ENCODE measurements around the gene KIFC3. TPM values are rescaled to one million over a fixed set of nuclear protein-coding genes. Genes with fewer than 3 reads are reported as not detected.

Gene KIFC3
- total and polyA plus RNA-seq, 2 donors (not counting 1 experiment from before 2014, with no cell fraction given), result 0.07 to 0.67 TPM

DNA sequence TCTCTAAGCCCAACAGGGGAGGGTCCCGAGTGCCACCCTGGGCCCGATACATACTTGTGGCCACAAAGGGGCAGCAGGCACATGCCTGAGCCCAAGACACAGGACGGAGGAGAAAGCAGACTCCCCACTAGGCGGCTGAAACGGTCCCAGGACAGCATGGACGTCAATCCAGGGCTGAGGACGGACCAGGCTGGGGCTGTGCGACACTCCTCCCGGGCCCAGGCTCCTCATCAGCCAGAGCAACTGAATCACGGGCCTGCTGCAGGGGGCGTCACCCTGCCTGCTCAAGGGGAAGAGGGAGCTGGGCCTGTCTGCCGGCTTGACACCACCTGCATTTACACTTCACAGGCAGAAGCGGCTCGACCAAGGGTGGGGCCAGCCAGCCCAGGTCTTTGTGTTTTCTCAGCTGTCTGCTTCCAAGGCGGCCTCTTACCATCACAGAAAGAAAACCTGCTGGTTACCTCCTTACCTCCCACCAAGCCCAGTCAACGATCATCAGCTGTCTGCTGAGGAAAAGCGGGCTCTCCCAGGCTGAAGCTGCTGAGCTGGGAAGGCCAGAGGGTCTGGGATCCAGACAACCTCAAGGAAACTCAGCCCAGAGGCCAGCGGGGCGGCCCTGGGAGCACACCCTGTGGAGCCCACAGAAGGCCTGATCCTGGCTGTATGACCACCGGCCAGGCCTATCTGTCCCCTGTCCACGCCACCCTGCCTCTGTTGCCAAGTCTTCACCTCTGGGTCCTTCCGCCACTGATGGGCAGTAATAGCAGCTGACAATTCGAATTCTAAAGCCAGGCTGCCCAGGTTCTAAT lies 26.4 kb downstream of the KIFC3 start:
- H3K27ac Mint-ChIP-seq, result no peak overlapping the region
- POLR2A ChIA-PET, result no interaction called here
- no peaks in the 10 kb centered on the region for H3K27me3 ChIP-seq (replicated peaks in 1 of 4; ENCODE audit: control extremely low read depth in 1 of 4, control insufficient read depth in 3 of 4, insufficient read depth in 4 of 4, low read length in 3 of 4)

More for the DNA sequence above, 26.4 kb downstream of the KIFC3 start:
- no peaks in the 10 kb centered on the region for H3K9me3 ChIP-seq (ENCODE audit: control extremely low read depth in 1 of 3, control insufficient read depth in 2 of 3, insufficient read depth in 1 of 3, low read length in 2 of 3)
- H3K27ac ChIP-seq (ENCODE audit: low read length in 2 of 2), result no peak overlapping the region
- DNase-seq (no peak), ATAC-seq (ENCODE audit: low read depth) (no peak)
- H3K4me2 ChIP-seq (replicated peaks; ENCODE audit: low read depth, low read length, poor library complexity, severe bottlenecking), result no peak overlapping the region
- no peaks in the 10 kb centered on the region for H3K79me2 ChIP-seq (ENCODE audit: control insufficient read depth, insufficient read depth, low read length)
- Mint-ChIP-seq H3K27me3 (no peaks in the 10 kb centered on the region), H3K4me3 (no peak overlapping the region), H3K9me3 (ENCODE audit: insufficient read depth) (no peaks in the 10 kb centered on the region), H3K4me1 (no peaks in the 10 kb centered on the region)
- no peaks in the 10 kb centered on the region for H3K36me3 ChIP-seq (replicated peaks in 1 of 2; ENCODE audit: control extremely low read depth in 1 of 2, control insufficient read depth in 1 of 2, extremely low read depth in 1 of 2, insufficient read depth in 2 of 2, low read length in 1 of 2)
- intact Hi-C loops (cut with micrococcal nuclease), result no loop called here
- H3K9ac ChIP-seq (ENCODE audit: low read length), result no peak overlapping the region
- CTCF ChIA-PET, result no interaction called here
- no peak overlapping the region for H3K4me3 ChIP-seq (ENCODE audit: control extremely low read depth in 1 of 5, extremely low read depth in 1 of 5, insufficient read depth in 1 of 5, low read depth in 2 of 5, low read length in 4 of 5)
- no peaks in the 10 kb centered on the region for H3K4me1 ChIP-seq (ENCODE audit: control insufficient read depth in 2 of 2, insufficient read depth in 2 of 2, low read length in 2 of 2)
- 85% methylated on average over 17 of the region's 23 CpGs for WGBS (ENCODE audit: insufficient coverage)
- H2AFZ ChIP-seq (ENCODE audit: insufficient read depth, low read depth, low read length, poor library complexity, severe bottlenecking), result no peak overlapping the region
- H4K20me1 ChIP-seq (ENCODE audit: control insufficient read depth, insufficient read depth, low read length, poor library complexity, severe bottlenecking), result no peaks in the 10 kb centered on the region
- TF ChIP-seq EZH2 (IDR thresholded peaks at IDR 0.05; ENCODE audit: borderline replicate concordance, insufficient read depth, low read depth, low read length, poor library complexity, severe bottlenecking), result no peak
- TF ChIP-seq CTCF (IDR thresholded peaks at IDR 0.05), result no peak
